Progenitor cell of endocrine pancreas (in vitro differentiated cells): Measurements from ENCODE around the gene SLC50A1. TPM values are rescaled to one million over a fixed set of nuclear protein-coding genes. Genes with fewer than 3 reads are reported as not detected.

Experiments
- DNase-seq: peaks from one replicate; pipeline ENCODE4 v3.0.0; 2021; ENCODE audit warnings: low spot score; ENCODE audit not compliant: unreplicated experiment
- H3K27ac Mint-ChIP-seq: 2 replicates; pipeline ENCODE4 v1.8.0; 2021; ENCODE audit warnings: mild to moderate bottlenecking, moderate library complexity, mixed read lengths
- H3K27me3 Mint-ChIP-seq: 2 replicates; pipeline ENCODE4 v1.8.0; 2021; ENCODE audit warnings: mixed read lengths
- H3K36me3 Mint-ChIP-seq: 2 replicates; pipeline ENCODE4 v1.8.0; 2022; ENCODE audit warnings: mixed read lengths; ENCODE audit not compliant: insufficient read depth
- H3K4me1 Mint-ChIP-seq: 2 replicates; pipeline ENCODE4 v1.8.0; 2021; ENCODE audit warnings: low read depth, mixed read lengths
- H3K4me3 Mint-ChIP-seq: 2 replicates; pipeline ENCODE4 v1.8.0; 2021; ENCODE audit warnings: low read depth, mild to moderate bottlenecking, moderate library complexity, mixed read lengths
- H3K9me3 Mint-ChIP-seq: 2 replicates; pipeline ENCODE4 v1.8.0; 2021; ENCODE audit warnings: low read depth, mixed read lengths
- CTCF ChIP-seq: fragments of 200-600 bp; sonication (generic); IDR thresholded peaks from one replicate; pipeline ENCODE4 v1.5.0; 2021; ENCODE audit warnings: antibody characterized with exemption, mild to moderate bottlenecking; ENCODE audit not compliant: unreplicated experiment
- total RNA-seq: library from RNA; stranded (reverse); gene quantifications from 2 replicates; pipeline ENCODE4 v1.2.1, GENCODE V29; 2021

The SLC50A1 gene
- total RNA-seq, 1 donor from 2014 or later: 33.3 TPM

GRCh38 chr1:155136748-155137147, 1.1 kb downstream of the SLC50A1 start:
- Mint-ChIP-seq H3K27ac (peak overlapping the region; percentile 99), H3K4me3 (peak overlapping the region; percentile 97), H3K9me3 (no peaks in the 10 kb centered on the region), H3K4me1 (peaks cover 21% of the 10 kb centered on the region), H3K27me3 (peaks cover 7% of the 10 kb centered on the region), H3K36me3 (peaks cover 11% of the 10 kb centered on the region)
- TF ChIP-seq CTCF: no peak
- DNase-seq: no peak

- peak overlapping the region; percentile 97 for H3K4me3 Mint-ChIP-seq
- no peak for TF ChIP-seq CTCF
- H3K36me3 Mint-ChIP-seq: peaks cover 8% of the 10 kb centered on the region
- H3K4me1 Mint-ChIP-seq: peaks cover 21% of the 10 kb centered on the region
- no peaks in the 10 kb centered on the region for H3K9me3 Mint-ChIP-seq
- no peak for DNase-seq
- H3K27ac Mint-ChIP-seq: no peak overlapping the region
- H3K27me3 Mint-ChIP-seq: peaks cover 10% of the 10 kb centered on the region
Observed at GRCh38 chr1:155137154-155137949, 1.7 kb downstream of the SLC50A1 start.

GRCh38 chr1:155139895-155140629, 4.4 kb downstream of the SLC50A1 start, which contains the start of gene DPM3:
Gene DPM3, minus strand, starts transcription at chr1:155140531. Its CDS starts 291 bp downstream, at chr1:155140240.
- peak; percentile 66 for DNase-seq
- no peaks in the 10 kb centered on the region for H3K9me3 Mint-ChIP-seq
- peak within 1 kb of the TSS; percentile 97 for H3K4me3 Mint-ChIP-seq
- H3K4me1 Mint-ChIP-seq: peaks cover 16% of the 10 kb centered on the region
- H3K27ac Mint-ChIP-seq: peak within 1 kb of the TSS; percentile 95
- H3K27me3 Mint-ChIP-seq: peaks cover 14% of the 10 kb centered on the region
- TF ChIP-seq CTCF: no peak
- H3K36me3 Mint-ChIP-seq: peaks cover 1% of the 10 kb centered on the region

- H3K27ac Mint-ChIP-seq: peak overlapping the region; percentile 95
Observed at GRCh38 chr1:155140630-155140953, 4.9 kb downstream of the SLC50A1 start.

More at GRCh38 chr1:155140630-155140953, 4.9 kb downstream of the SLC50A1 start:
- H3K36me3 Mint-ChIP-seq: peaks cover 1% of the 10 kb centered on the region
- peaks cover 13% of the 10 kb centered on the region for H3K4me1 Mint-ChIP-seq
- TF ChIP-seq CTCF: no peak
- peaks cover 17% of the 10 kb centered on the region for H3K27me3 Mint-ChIP-seq
- H3K4me3 Mint-ChIP-seq: peak overlapping the region; percentile 97
- H3K9me3 Mint-ChIP-seq: no peaks in the 10 kb centered on the region
- DNase-seq: no peak
